Brain microvascular endothelial cell (primary cell): ENCODE measurements around the gene PAK1.

Experiments
- DNase-seq: peaks from one replicate; pipeline ENCODE4 v3.0.0-alpha.2; 2020
- H3K27ac ChIP-seq: fragments of 250-450 bp; sonication (Bioruptor Pico); 2 replicates; pipeline ENCODE4 v1.5.1; 2020; ENCODE audit warnings: mild to moderate bottlenecking, moderate library complexity
- H3K27me3 ChIP-seq: fragments of 250-450 bp; sonication (Bioruptor Pico); replicated peaks from 2 replicates; pipeline ENCODE4 v1.5.1; 2020; ENCODE audit warnings: mild to moderate bottlenecking
- H3K36me3 ChIP-seq: fragments of 250-450 bp; sonication (Bioruptor Pico); replicated peaks from 2 replicates; pipeline ENCODE4 v1.5.1; 2020; ENCODE audit warnings: mild to moderate bottlenecking
- H3K4me3 ChIP-seq: 2 replicates; pipeline ENCODE4 v1.5.1; 2011; ENCODE audit warnings: low read depth, mild to moderate bottlenecking, control low read depth, low read length, moderate library complexity
- CTCF ChIP-seq: IDR thresholded peaks from 2 replicates; pipeline ENCODE4 v1.5.1; 2011; ENCODE audit warnings: low read depth, mild to moderate bottlenecking, moderate library complexity, low read length, control low read depth, inconsistent platforms; ENCODE audit errors: missing control alignments
- in situ Hi-C: cut with HindIII; loops from 2 replicates; pipeline ENCODE4 v1.10.0; 2017; ENCODE audit warnings: low sequenced_read_pairs, low pct_ligation_motif_present

PAK1 gene

GRCh38 chr11:77422687-77423086 is 51.2 kb downstream of the PAK1 start:
- no peaks in the 10 kb centered on the region for H3K36me3 ChIP-seq
- no peak overlapping the region for H3K4me3 ChIP-seq
- H3K27me3 ChIP-seq, result no peaks in the 10 kb centered on the region
- in situ Hi-C loops, result no loop called here
- no peak for DNase-seq
- no peak for TF ChIP-seq CTCF
- no peak overlapping the region for H3K27ac ChIP-seq

GRCh38 chr11:77421041-77421723 is 52.7 kb downstream of the PAK1 start:
- Histone ChIP-seq H3K27me3 (no peaks in the 10 kb centered on the region), H3K36me3 (no peaks in the 10 kb centered on the region), H3K27ac (no peak overlapping the region), H3K4me3 (no peak overlapping the region)
- in situ Hi-C loops, result no loop called here
- DNase-seq, result no peak
- TF ChIP-seq CTCF, result no peak

GRCh38 chr11:77418971-77419597 is 54.8 kb downstream of the PAK1 start:
- DNase-seq, result no peak
- Histone ChIP-seq H3K4me3 (no peak overlapping the region), H3K27ac (no peak overlapping the region), H3K36me3 (no peaks in the 10 kb centered on the region), H3K27me3 (no peaks in the 10 kb centered on the region)
- in situ Hi-C loops, result no loop called here
- TF ChIP-seq CTCF, result no peak

GRCh38 chr11:77418155-77418970 is 55.5 kb downstream of the PAK1 start:
- Histone ChIP-seq H3K27ac (no peak overlapping the region), H3K27me3 (no peaks in the 10 kb centered on the region), H3K36me3 (no peaks in the 10 kb centered on the region), H3K4me3 (no peak overlapping the region)
- no peak for DNase-seq
- in situ Hi-C loops, result no loop called here
- no peak for TF ChIP-seq CTCF

GRCh38 chr11:77416357-77416756 is 57.5 kb downstream of the PAK1 start:
- Histone ChIP-seq H3K4me3 (no peak overlapping the region), H3K36me3 (no peaks in the 10 kb centered on the region), H3K27me3 (no peaks in the 10 kb centered on the region), H3K27ac (no peak overlapping the region)
- DNase-seq, result no peak
- TF ChIP-seq CTCF, result no peak
- in situ Hi-C loops, result no loop called here
